SJSA1 (cell line): ENCODE results near the gene EIF3B. TPM values are rescaled to one million over a fixed set of nuclear protein-coding genes. Genes with fewer than 3 reads are reported as not detected.
A peak's percentile ranks its signal among the peaks of the same experiment; 100 is the strongest.
"Not testable (repeated sequence)": the region's sequence is repeated elsewhere in the genome, so short reads cannot be mapped to it uniquely, and the experiment has no call there.

Experiments used
- DNase-seq, 2 experiments: peaks; one replicate each; pipeline ENCODE4 v3.0.0-alpha.2; 2015 to 2020; ENCODE audit warnings: low spot score in 2 of 2, low read depth in 1 of 2
- H3K27ac ChIP-seq: fragments of 250-450 bp; sonication (Bioruptor Pico); 2 replicates; pipeline ENCODE4 v1.5.1; 2020; ENCODE audit warnings: mild to moderate bottlenecking, moderate library complexity
- H3K27me3 ChIP-seq: fragments of 250-450 bp; sonication (Bioruptor Pico); replicated peaks from 2 replicates; pipeline ENCODE4 v1.5.1; 2020; ENCODE audit warnings: mild to moderate bottlenecking, moderate library complexity
- H3K36me3 ChIP-seq: fragments of 250-450 bp; sonication (Bioruptor Pico); 2 replicates; pipeline ENCODE4 v1.5.1; 2020; ENCODE audit warnings: mild to moderate bottlenecking
- H3K4me1 ChIP-seq: fragments of 250-450 bp; sonication (Bioruptor Pico); replicated peaks from 2 replicates; pipeline ENCODE4 v1.6.1; 2021; ENCODE audit warnings: mild to moderate bottlenecking
- H3K4me3 ChIP-seq: fragments of 250-450 bp; sonication (Bioruptor Pico); 2 replicates; pipeline ENCODE4 v1.5.1; 2020; ENCODE audit warnings: mild to moderate bottlenecking
- H3K9me3 ChIP-seq: fragments of 250-450 bp; sonication (Bioruptor Pico); replicated peaks from 2 replicates; pipeline ENCODE4 v1.5.1; 2020; ENCODE audit warnings: mild to moderate bottlenecking
- total RNA-seq: library from RNA; depleted of rRNA; stranded (reverse); fragments of >200 nt; shearing (Covaris generic); gene quantifications from 2 replicates; pipeline ENCODE4 v1.2.3, GENCODE V29; 2014; rRNA removed

The EIF3B gene
- total RNA-seq, result 192 and 199 TPM in 2 replicates

DNA sequence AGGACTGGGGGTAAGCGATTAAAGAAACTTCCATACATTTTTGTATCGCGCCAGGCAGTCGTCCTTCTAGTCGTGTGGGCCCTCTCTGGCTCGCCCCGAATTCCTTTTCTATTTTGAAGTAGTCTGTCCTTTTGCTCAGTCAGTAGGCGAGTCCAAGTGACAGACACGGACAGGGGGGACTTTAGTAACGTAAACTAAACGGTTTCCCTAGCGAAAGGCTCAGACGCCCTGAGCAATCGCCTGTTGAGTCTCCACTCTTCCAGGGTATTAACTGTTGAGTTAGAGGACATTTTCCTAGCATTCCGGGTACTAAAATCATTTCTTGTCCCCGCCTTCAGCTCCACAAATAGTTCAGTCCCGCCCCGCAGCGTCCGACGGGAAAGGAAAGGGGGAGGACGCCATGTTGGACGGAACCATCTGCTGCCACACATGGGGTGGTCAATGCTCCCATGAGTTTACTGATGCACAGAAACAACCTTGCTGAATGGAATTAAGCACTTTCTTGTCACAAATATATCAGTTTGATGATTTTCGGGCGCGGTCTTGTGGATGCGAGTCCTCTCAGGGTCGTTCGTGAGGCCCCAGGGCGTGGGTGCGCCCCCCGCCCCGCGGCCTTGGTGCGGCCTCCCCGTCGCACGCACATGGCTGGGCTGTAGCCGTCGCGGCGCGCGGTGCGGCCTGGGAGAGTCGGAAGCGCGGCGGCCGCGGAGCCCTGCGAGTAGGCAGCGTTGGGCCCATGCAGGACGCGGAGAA, at the start of gene EIF3B:
Gene EIF3B (plus strand): TSS at position 642 of the 753 bp plus-strand sequence. CDS start 95 bp downstream, at position 737.
- Histone ChIP-seq H3K9me3 (no peaks in the 10 kb centered on the region), H3K27ac (peak within 1 kb of the TSS; percentile 100), H3K36me3 (peaks cover 35% of the 10 kb centered on the region), H3K4me1 (peaks cover 11% of the 10 kb centered on the region), H3K4me3 (peak within 1 kb of the TSS; percentile 95), H3K27me3 (no peaks in the 10 kb centered on the region)
- peak; percentile 91 to 99 for DNase-seq

DNA sequence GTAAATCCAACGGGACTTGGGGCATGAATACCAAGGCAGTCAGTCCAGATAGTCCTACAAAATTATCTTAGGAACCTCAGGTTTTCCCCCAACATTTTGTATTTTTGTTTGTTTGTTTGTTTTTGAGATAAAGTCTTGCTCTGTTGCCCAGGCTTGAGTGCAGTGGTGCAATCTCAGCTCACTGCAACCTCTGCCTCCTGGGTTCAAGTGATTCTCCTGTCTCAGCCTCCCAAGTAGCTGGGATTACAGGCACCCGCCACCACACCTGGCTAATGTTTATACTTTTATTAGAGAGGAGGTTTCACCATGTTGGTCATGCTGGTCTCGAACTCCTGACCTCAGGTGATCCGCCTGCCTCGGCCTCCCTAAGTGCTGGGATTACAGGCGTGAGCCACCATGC, 49.4 kb upstream of the EIF3B start:
- not testable (repeated sequence) for H3K36me3 ChIP-seq

DNA sequence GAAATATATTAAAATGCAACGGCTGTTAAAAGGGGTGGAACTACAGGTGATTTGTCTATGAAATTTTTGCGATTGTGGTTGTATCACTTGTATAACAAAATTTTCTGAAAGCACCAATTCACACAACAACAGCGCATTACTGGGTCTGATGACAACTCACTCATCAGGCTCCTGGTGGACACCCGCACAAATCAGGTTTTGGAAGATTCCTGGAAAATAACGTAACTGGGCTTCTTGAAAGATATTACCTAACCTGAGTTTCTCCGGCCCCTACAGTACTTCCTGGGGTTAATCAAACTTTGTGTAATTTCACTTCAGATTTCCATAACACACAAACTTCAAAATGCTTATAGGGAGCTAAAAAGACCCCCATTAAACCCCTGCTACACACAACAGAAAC, 47.9 kb upstream of the EIF3B start:
- Histone ChIP-seq H3K4me1 (peaks cover 24% of the 10 kb centered on the region), H3K9me3 (no peaks in the 10 kb centered on the region), H3K27ac (no peak overlapping the region), H3K36me3 (peaks cover 7% of the 10 kb centered on the region; the same call in 1 of the 2 replicates), H3K4me3 (no peak overlapping the region), H3K27me3 (no peaks in the 10 kb centered on the region)
- no peak for DNase-seq

More for the DNA sequence above, 49.4 kb upstream of the EIF3B start:
- H3K9me3 ChIP-seq, H3K27ac ChIP-seq, H3K27me3 ChIP-seq, DNase-seq, H3K4me3 ChIP-seq: not testable (repeated sequence)
- peaks cover 25% of the 10 kb centered on the region for H3K4me1 ChIP-seq

DNA sequence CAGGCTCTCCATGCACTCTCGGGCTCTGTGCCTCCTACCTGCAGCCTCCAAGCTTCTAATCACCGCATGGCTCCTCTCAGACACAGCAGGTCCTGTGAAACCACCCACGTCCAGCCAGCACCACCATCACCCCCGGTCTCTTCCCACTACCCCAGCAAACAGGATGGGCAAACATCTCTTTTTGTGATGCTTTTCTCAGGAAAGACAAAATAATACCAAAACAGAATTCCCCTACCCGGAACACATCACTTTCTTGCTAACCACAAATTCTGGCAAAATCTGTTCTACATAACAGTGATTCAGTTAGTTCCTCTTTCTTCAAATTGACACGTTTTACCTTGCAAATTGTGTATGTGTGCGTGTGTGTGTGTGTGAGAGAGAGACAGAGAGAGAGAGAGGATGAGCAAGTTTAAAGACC, 46.9 kb upstream of the EIF3B start:
- no peak overlapping the region for H3K27ac ChIP-seq
- H3K4me3 ChIP-seq, result no peak overlapping the region
- peaks cover 27% of the 10 kb centered on the region for H3K4me1 ChIP-seq
- H3K36me3 ChIP-seq, result peaks cover 7% of the 10 kb centered on the region; the same call in 1 of the 2 replicates
- DNase-seq, result no peak
- H3K9me3 ChIP-seq, result no peaks in the 10 kb centered on the region
- H3K27me3 ChIP-seq, result no peaks in the 10 kb centered on the region

DNA sequence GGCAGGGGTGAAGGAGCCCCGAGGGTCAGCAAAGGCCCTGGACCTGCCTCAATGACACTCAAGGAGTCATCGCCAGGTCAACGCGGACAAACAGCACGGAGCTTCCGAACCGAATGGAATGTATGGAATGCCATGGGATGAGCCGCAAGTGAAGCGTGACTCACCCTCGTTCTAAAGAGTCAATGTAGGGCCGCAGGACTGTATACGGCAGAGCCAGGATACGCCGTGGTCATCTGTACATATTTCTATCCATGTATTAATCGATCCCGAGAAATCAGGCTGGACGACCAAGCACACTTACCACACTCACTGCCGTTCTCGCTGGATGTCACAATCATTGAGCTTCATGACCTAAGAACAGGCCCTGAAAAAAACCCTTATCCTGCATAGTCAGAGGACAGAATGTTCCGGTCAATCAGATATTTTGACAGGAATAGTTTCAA, 44.7 kb upstream of the EIF3B start:
- Histone ChIP-seq H3K9me3 (no peaks in the 10 kb centered on the region), H3K4me1 (peaks cover 36% of the 10 kb centered on the region), H3K36me3 (peaks cover 10% of the 10 kb centered on the region; the same call in 1 of the 2 replicates), H3K27ac (peak overlapping the region; percentile 83), H3K27me3 (no peaks in the 10 kb centered on the region), H3K4me3 (peak overlapping the region; percentile 13)
- DNase-seq, result peak; percentile 83 to 87

DNA sequence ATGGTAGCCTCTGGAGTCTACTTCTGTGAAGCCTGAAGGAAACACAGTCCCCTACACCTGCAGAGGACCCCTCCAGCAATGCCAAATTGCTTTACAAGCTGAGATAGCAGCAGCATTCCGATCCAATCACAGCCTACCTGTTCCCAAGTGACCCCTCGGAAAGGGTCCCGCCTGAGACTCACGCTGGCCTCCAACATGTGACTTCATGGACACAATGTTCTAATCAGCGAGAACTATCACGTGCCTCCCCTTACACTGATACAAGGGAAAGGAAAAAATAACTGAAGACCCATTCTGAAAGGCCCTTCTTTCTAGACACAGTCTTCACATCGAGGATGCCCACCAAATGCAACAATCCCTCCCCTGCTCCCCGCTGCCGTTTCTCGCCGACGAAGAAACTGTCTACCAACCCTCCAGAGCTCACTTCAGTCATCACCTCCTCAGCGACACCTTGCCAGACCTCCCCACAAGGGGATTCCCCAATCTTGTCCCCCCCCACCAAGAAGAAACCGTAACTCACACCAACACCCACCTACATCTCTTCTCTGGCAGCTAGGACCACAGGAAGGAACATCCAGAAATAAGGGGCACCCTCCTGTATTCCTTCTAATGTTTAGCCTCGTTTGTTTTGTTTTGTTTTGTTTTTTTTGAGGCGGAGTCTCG, 42.2 kb upstream of the EIF3B start:
- no peak for DNase-seq
- no peaks in the 10 kb centered on the region for H3K27me3 ChIP-seq
- no peak overlapping the region for H3K27ac ChIP-seq
- no peaks in the 10 kb centered on the region for H3K9me3 ChIP-seq
- peaks cover 10% of the 10 kb centered on the region; the same call in 1 of the 2 replicates for H3K36me3 ChIP-seq
- peaks cover 36% of the 10 kb centered on the region for H3K4me1 ChIP-seq
- no peak overlapping the region for H3K4me3 ChIP-seq

DNA sequence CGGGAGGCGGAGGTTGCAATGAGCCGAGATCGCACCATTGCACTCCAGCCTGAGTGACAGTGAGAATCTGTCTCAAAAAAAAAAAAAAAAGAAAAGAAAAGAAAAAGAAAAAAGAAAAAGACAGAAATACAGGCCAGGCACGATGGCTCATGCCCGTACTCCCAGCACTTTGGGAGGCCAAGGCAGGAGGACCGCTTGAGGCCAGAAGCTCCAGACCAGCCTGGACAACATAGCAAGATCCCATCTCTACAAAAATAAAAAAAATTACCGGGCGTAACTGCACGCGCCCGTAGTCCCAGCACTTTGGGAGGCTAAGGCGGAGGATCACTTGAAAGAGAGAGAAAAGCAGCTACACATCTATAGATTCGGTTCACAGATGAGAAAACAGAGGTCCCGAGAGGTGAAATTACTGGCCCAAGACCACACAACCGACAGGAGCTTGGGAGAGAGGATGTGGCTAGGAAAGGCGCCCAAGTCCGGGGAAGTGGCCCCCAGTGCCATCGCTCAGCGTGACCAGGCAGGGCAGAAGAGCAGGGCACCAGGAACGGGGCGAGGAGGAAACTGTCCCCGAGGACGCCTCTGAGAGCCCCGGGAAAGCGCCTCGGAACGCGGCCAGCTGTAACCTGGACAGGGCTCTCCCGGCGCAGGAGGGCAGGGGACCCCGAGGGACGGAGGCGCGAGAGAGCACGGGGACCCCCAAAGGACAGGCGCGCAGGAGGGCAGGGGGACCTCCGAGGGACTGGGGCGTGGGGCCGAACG, 41.0 kb upstream of the EIF3B start:
- H3K27ac ChIP-seq, result peak overlapping the region; percentile 41
- peaks cover 36% of the 10 kb centered on the region for H3K4me1 ChIP-seq
- peaks cover 10% of the 10 kb centered on the region; the same call in 1 of the 2 replicates for H3K36me3 ChIP-seq
- H3K27me3 ChIP-seq, result no peaks in the 10 kb centered on the region
- DNase-seq, result peak; percentile 45 to 52
- H3K4me3 ChIP-seq, result peak overlapping the region; percentile 90
- H3K9me3 ChIP-seq, result no peaks in the 10 kb centered on the region

DNA sequence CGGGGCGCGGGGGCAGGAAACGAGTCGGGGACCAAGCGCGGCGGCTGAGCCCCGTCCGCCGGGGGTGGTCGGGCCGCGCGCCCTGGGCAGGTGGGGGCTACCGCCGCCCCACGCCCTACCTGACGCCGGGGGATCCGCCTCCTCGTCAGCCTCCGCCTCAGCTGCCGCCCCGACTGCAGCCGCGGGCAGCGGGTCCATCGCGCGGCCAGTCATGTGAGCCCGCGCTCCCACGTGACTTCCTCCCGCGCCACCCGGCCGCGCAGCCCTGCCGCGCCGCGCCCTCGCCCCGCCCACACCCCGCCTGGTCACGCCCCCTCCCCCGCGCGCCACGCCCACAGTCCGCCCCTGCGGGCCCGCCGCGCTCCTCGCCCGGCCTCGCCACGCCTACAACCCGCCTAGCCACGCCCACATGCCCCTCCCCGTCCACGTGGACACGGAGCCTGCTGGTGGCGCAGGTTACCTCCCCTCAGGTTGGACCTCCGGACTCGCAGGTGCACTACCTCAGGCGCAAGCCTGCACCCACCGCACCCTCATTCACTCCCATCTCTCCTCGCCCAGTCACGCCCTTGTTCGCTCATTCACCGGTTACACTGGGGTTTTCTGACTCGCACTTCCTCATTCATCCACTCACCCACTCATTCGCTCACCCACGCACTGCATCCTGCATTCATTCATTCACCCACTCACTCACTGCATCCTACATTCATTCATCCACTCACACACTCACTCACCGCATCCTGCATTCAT, 40.2 kb upstream of the EIF3B start, which contains the start of gene SNX8:
Gene SNX8 (minus strand): TSS at position 233 of the 747 bp plus-strand sequence. CDS start 20 bp downstream, at position 213.
- Histone ChIP-seq H3K4me3 (peak within 1 kb of the TSS; percentile 90), H3K4me1 (peaks cover 33% of the 10 kb centered on the region), H3K27ac (peak within 1 kb of the TSS; percentile 41), H3K27me3 (no peaks in the 10 kb centered on the region), H3K36me3 (peaks cover 4% of the 10 kb centered on the region; the same call in 1 of the 2 replicates), H3K9me3 (no peaks in the 10 kb centered on the region)
- DNase-seq, result peak; percentile 66 to 91

DNA sequence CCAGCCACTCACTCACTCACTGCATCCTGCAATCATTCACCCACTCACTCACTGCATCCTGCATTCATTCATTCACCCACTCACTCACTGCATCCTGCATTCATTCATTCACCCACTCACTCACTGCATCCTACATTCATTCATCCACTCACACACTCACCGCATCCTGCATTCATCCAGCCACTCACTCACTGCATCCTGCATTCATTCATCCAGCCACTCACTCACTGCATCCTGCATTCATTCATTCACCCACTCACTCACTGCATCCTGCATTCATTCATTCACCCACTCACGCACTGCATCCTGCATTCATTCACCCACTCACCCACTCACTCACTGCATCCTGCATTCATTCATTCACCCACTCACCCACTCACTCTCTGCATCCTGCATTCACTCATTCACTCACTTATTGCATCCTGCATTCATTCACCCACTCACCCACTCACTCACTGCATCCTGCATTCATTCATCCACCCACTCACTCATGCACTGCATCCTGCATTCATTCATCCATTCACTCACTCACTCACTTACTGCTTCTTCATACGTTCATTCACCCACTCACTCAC, 39.6 kb upstream of the EIF3B start:
- not testable (repeated sequence) for H3K4me3 ChIP-seq, H3K36me3 ChIP-seq, DNase-seq, H3K27ac ChIP-seq, H3K9me3 ChIP-seq, H3K27me3 ChIP-seq
- H3K4me1 ChIP-seq, result peaks cover 26% of the 10 kb centered on the region

DNA sequence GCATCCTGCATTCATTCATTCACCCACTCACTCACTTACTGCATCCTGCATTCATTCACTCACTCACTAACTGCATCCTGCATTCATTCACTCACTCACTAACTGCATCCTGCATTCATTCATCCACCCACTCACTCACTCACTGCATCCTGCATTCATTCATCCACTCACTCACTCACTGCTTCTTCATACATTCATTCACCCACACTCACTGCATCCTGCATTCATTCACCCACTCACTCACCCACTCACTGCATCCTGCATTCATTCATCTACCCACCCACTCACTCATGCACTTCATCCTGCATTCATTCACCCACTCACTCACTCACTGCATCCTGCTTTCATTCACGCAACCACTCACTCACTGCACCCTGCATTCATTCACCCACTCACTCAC, 38.8 kb upstream of the EIF3B start:
- DNase-seq, result no peak

DNA sequence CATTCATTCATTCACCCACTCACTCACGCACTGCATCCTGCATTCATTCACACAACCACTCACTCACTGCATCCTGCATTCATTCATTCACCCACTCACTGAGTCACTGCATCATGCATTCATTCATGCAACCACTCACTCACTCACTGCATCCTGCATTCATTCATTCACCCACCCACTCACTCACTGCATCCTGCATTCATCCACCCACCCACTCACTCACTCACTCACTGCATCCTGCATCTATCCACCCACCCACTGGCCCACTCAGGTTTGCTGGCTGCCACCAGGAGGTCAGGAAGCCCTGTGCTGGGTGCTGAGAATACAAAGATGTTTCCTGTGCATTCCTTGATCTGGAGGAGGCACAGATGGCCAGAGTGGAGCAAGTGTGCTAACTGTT, 38.0 kb upstream of the EIF3B start:
- Histone ChIP-seq H3K4me1 (peaks cover 12% of the 10 kb centered on the region), H3K27ac (no peak overlapping the region), H3K36me3 (peaks cover 3% of the 10 kb centered on the region; the same call in 1 of the 2 replicates), H3K4me3 (no peak overlapping the region), H3K27me3 (no peaks in the 10 kb centered on the region), H3K9me3 (no peaks in the 10 kb centered on the region)
- DNase-seq, result no peak

More for the DNA sequence above, 38.8 kb upstream of the EIF3B start:
- Histone ChIP-seq H3K4me3 (no peak overlapping the region), H3K27me3 (no peaks in the 10 kb centered on the region), H3K36me3 (peaks cover 3% of the 10 kb centered on the region; the same call in 1 of the 2 replicates), H3K4me1 (peaks cover 19% of the 10 kb centered on the region), H3K27ac (no peak overlapping the region), H3K9me3 (no peaks in the 10 kb centered on the region)

DNA sequence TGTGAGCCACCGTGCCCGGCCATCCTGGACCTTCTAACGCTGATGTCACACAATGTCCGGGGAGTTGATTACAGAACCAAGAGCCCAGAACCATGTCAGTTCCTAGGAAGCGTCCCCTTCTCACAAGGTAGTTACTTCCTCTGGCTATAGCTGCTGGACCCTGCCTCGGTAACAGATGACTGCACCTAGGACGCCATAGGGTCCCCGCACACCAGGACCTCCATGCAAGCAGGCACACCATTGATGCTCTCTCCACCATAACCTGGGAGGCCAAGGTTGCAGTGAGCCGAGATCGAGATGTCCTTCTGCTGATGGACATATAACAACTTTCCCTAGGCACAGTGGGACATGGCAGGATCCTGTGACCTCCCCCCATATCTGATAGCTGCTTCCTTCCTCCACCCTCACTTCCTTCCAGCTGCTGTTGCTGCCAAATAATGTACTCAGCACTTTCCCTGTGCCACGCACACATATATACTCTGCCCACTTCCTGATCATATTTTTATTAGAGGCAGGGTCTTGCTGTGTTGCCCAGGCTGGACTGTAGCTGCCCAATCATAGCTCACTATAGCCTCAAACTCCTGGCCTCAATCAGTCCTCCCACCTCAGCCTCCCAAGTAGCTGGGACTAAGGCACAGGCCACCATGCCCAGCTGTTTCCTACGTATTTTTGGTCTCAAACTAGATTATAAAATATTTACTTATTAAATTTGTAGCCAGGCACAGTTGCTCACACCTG, 36.9 kb upstream of the EIF3B start:
- Histone ChIP-seq H3K27me3 (no peaks in the 10 kb centered on the region), H3K9me3 (no peaks in the 10 kb centered on the region), H3K4me1 (peaks cover 9% of the 10 kb centered on the region), H3K4me3 (no peak overlapping the region), H3K36me3 (peaks cover 3% of the 10 kb centered on the region; the same call in 1 of the 2 replicates), H3K27ac (no peak overlapping the region)
- no peak for DNase-seq
